ENCODE results near the gene SNX24. TPM values are rescaled to one million over a fixed set of nuclear protein-coding genes. Genes with fewer than 3 reads are reported as not detected.

The SNX24 gene
- total RNA-seq, 1 experiment from 2014 or later, result 10.8 TPM

GRCh38 chr5:122916490-122916889 is 71.1 kb downstream of the SNX24 start:
- no peaks in the 10 kb centered on the region for H3K9me3 ChIP-seq (ENCODE audit: control insufficient read depth in 1 of 2, insufficient read depth in 1 of 2, low read depth in 1 of 2, low read length in 2 of 2)
- CTCF ChIA-PET, result no interaction called here
- H3K27me3 ChIP-seq (ENCODE audit: insufficient read depth, low read length), result no peaks in the 10 kb centered on the region
- no peak overlapping the region for H2AFZ ChIP-seq (ENCODE audit: low read depth, low read length, poor library complexity, severe bottlenecking)
- RAD21 ChIA-PET (ENCODE audit: low non-redundant PET in 1 of 2, low total read pairs in 2 of 2, uncharacterized antibody in 2 of 2, unreplicated experiment in 2 of 2), result no interaction called here
- no peaks in the 10 kb centered on the region for H3K36me3 ChIP-seq (ENCODE audit: control insufficient read depth in 1 of 2, insufficient read depth in 2 of 2, low read length in 2 of 2)
- H3K4me3 ChIP-seq (replicated peaks in 1 of 2; ENCODE audit: low read depth in 1 of 2, low read length in 2 of 2), result no peak overlapping the region
- H3K9ac ChIP-seq (ENCODE audit: low read length), result no peak overlapping the region
- no peaks in the 10 kb centered on the region for H4K20me1 ChIP-seq (ENCODE audit: insufficient read depth)
- no TSS peak for BruUV-seq (replicated peaks)
- H3K27ac ChIP-seq (ENCODE audit: low read depth, low read length), result no peak overlapping the region
- no peaks in the 10 kb centered on the region for H3K4me1 ChIP-seq (ENCODE audit: control insufficient read depth in 1 of 2, insufficient read depth in 2 of 2, low read length in 2 of 2)
- DNase-seq (ENCODE audit: low read depth, low spot score), result no peak
- intact Hi-C loops (cut with micrococcal nuclease), result no loop called here
- H3K79me2 ChIP-seq (ENCODE audit: insufficient read depth, low read length), result no peaks in the 10 kb centered on the region
- H3K9me2 ChIP-seq (ENCODE audit: insufficient read depth), result no peaks in the 10 kb centered on the region
- no peak overlapping the region for H3K4me2 ChIP-seq (ENCODE audit: low read length)
- no peak for ATAC-seq
- POLR2A ChIA-PET, result no interaction called here
- no peak for TF ChIP-seq REST (IDR thresholded peaks at IDR 0.05; ENCODE audit: low read depth)
- no peak for TF ChIP-seq ATF3 (IDR thresholded peaks at IDR 0.05)

- no peak overlapping the region for H3K4me3 ChIP-seq (replicated peaks in 1 of 2; ENCODE audit: low read depth in 1 of 2, low read length in 2 of 2)
- H3K27me3 ChIP-seq (ENCODE audit: insufficient read depth, low read length), result no peaks in the 10 kb centered on the region
- no peaks in the 10 kb centered on the region for H3K9me3 ChIP-seq (ENCODE audit: control insufficient read depth in 1 of 2, insufficient read depth in 1 of 2, low read depth in 1 of 2, low read length in 2 of 2)
- POLR2A ChIA-PET, result no interaction called here
- H4K20me1 ChIP-seq (ENCODE audit: insufficient read depth), result no peaks in the 10 kb centered on the region
- H2AFZ ChIP-seq (ENCODE audit: low read depth, low read length, poor library complexity, severe bottlenecking), result no peak overlapping the region
- intact Hi-C loops (cut with micrococcal nuclease), result no loop called here
- no peaks in the 10 kb centered on the region for H3K4me1 ChIP-seq (ENCODE audit: control insufficient read depth in 1 of 2, insufficient read depth in 2 of 2, low read length in 2 of 2)
- no peak overlapping the region for H3K4me2 ChIP-seq (ENCODE audit: low read length)
- CTCF ChIA-PET, result no interaction called here
- H3K79me2 ChIP-seq (ENCODE audit: insufficient read depth, low read length), result no peaks in the 10 kb centered on the region
- H3K9ac ChIP-seq (ENCODE audit: low read length), result no peak overlapping the region
- ATAC-seq (no peak), DNase-seq (ENCODE audit: low read depth, low spot score) (no peak)
- H3K36me3 ChIP-seq (ENCODE audit: control insufficient read depth in 1 of 2, insufficient read depth in 2 of 2, low read length in 2 of 2), result no peaks in the 10 kb centered on the region
- no peaks in the 10 kb centered on the region for H3K9me2 ChIP-seq (ENCODE audit: insufficient read depth)
- RAD21 ChIA-PET (ENCODE audit: low non-redundant PET in 1 of 2, low total read pairs in 2 of 2, uncharacterized antibody in 2 of 2, unreplicated experiment in 2 of 2), result no interaction called here
- no TSS peak for BruUV-seq (replicated peaks)
- no peak for TF ChIP-seq RAD21 (IDR thresholded peaks at IDR 0.05; ENCODE audit: low read depth)
- no peak for TF ChIP-seq FOSL1 (IDR thresholded peaks at IDR 0.05; ENCODE audit: low read depth)
- TF ChIP-seq ZNF274 (IDR thresholded peaks at IDR 0.05; ENCODE audit: low read depth, low read length), result no peak
- H3K27ac ChIP-seq (ENCODE audit: low read depth, low read length), result no peak overlapping the region
Observed at GRCh38 chr5:122919969-122920368, 74.6 kb downstream of the SNX24 start.
